ENCODE results near the gene FAT3.

Gene FAT3

DNA sequence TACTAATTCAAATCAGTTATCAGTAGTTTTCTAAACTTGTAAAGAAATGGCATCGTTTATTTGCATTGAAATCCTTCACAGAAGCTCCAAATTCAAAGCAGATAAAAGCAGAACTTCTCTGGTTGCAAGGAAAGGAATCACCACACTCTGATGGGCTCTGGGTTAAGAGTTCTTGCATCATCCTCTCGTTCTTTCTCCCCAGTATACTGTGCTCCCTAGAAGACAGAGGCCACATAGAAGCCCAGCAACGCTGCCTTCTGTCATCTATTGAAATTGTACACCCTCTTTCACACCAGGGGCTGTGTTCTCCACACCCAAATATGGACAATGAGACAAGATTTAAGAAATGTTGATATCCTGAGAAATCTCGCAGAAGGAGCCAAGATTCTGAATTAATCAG, 29.3 kb downstream of the FAT3 start:
- Histone ChIP-seq H2AFZ (ENCODE audit: low read depth) (no peak overlapping the region), H3K36me3 (ENCODE audit: insufficient read depth) (no peaks in the 10 kb centered on the region), H3K79me2 (ENCODE audit: insufficient read depth, low read depth) (no peaks in the 10 kb centered on the region), H3K4me1 (ENCODE audit: low read depth, poor library complexity, severe bottlenecking) (no peaks in the 10 kb centered on the region), H4K20me1 (ENCODE audit: insufficient read depth) (no peaks in the 10 kb centered on the region), H3K4me2 (no peak overlapping the region), H3K27ac (no peak overlapping the region), H3K9ac (no peak overlapping the region), H3K27me3 (ENCODE audit: insufficient read depth, low read depth) (no peaks in the 10 kb centered on the region), H3K4me3 (IDR thresholded peaks at IDR 0.05; ENCODE audit: insufficient read depth, low read depth, low read length) (no peak overlapping the region)
- TF ChIP-seq, protein P1, sequence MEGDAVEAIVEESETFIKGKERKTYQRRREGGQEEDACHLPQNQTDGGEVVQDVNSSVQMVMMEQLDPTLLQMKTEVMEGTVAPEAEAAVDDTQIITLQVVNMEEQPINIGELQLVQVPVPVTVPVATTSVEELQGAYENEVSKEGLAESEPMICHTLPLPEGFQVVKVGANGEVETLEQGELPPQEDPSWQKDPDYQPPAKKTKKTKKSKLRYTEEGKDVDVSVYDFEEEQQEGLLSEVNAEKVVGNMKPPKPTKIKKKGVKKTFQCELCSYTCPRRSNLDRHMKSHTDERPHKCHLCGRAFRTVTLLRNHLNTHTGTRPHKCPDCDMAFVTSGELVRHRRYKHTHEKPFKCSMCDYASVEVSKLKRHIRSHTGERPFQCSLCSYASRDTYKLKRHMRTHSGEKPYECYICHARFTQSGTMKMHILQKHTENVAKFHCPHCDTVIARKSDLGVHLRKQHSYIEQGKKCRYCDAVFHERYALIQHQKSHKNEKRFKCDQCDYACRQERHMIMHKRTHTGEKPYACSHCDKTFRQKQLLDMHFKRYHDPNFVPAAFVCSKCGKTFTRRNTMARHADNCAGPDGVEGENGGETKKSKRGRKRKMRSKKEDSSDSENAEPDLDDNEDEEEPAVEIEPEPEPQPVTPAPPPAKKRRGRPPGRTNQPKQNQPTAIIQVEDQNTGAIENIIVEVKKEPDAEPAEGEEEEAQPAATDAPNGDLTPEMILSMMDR (conservative IDR thresholded peaks at IDR 0.05; ENCODE audit: low read depth, low read length), result no peak

DNA sequence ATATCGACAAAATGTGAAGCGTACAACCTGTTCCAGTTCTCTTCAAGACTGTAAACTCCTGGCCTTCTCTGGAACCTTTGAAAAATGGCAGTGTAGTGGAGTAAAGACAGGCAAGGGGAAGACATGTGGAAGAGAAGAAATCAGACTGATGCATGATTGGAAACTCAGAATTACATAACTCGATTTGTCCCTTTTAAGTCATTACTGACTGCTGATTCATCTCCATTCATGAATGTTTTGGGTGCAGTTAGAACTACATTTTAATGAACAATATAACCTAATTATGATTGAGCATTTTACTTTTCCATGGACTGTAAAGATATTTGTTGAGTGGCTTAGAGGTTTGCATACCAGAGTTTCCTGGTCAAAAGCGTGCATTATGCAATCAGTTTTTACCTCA, 32.9 kb downstream of the FAT3 start:
- Histone ChIP-seq H3K36me3 (ENCODE audit: insufficient read depth) (no peaks in the 10 kb centered on the region), H3K9ac (no peak overlapping the region), H3K27me3 (ENCODE audit: insufficient read depth, low read depth) (no peaks in the 10 kb centered on the region), H3K79me2 (ENCODE audit: insufficient read depth, low read depth) (no peaks in the 10 kb centered on the region), H3K27ac (no peak overlapping the region), H3K4me3 (IDR thresholded peaks at IDR 0.05; ENCODE audit: insufficient read depth, low read depth, low read length) (no peak overlapping the region), H3K4me2 (no peak overlapping the region), H2AFZ (ENCODE audit: low read depth) (no peak overlapping the region), H3K4me1 (ENCODE audit: low read depth, poor library complexity, severe bottlenecking) (no peaks in the 10 kb centered on the region), H4K20me1 (ENCODE audit: insufficient read depth) (no peaks in the 10 kb centered on the region)
- TF ChIP-seq, protein P1 (conservative IDR thresholded peaks at IDR 0.05; ENCODE audit: low read depth, low read length), result no peak

- Histone ChIP-seq H3K4me2 (no peak overlapping the region), H3K4me3 (IDR thresholded peaks at IDR 0.05; ENCODE audit: insufficient read depth, low read depth, low read length) (no peak overlapping the region)
These were observed 35.2 kb downstream of the FAT3 start for GRCh38 chr11:92259861-92260260.

GRCh38 chr11:92264350-92264749, 39.7 kb downstream of the FAT3 start:
- H4K20me1 ChIP-seq (ENCODE audit: insufficient read depth), result no peaks in the 10 kb centered on the region

More at GRCh38 chr11:92259861-92260260, 35.2 kb downstream of the FAT3 start:
- no peaks in the 10 kb centered on the region for H3K4me1 ChIP-seq (ENCODE audit: low read depth, poor library complexity, severe bottlenecking)
- no peaks in the 10 kb centered on the region for H3K27me3 ChIP-seq (ENCODE audit: insufficient read depth, low read depth)
- no peak overlapping the region for H3K27ac ChIP-seq
- H2AFZ ChIP-seq (ENCODE audit: low read depth), result no peak overlapping the region
- TF ChIP-seq, protein P1 (conservative IDR thresholded peaks at IDR 0.05; ENCODE audit: low read depth, low read length), result no peak
- no peak overlapping the region for H3K9ac ChIP-seq
- H4K20me1 ChIP-seq (ENCODE audit: insufficient read depth), result no peaks in the 10 kb centered on the region
- H3K79me2 ChIP-seq (ENCODE audit: insufficient read depth, low read depth), result no peaks in the 10 kb centered on the region
- H3K36me3 ChIP-seq (ENCODE audit: insufficient read depth), result no peaks in the 10 kb centered on the region

More at GRCh38 chr11:92264350-92264749, 39.7 kb downstream of the FAT3 start:
- Histone ChIP-seq H3K4me1 (ENCODE audit: low read depth, poor library complexity, severe bottlenecking) (no peaks in the 10 kb centered on the region), H3K9ac (no peak overlapping the region), H3K27ac (no peak overlapping the region), H2AFZ (ENCODE audit: low read depth) (no peak overlapping the region), H3K4me2 (no peak overlapping the region), H3K79me2 (ENCODE audit: insufficient read depth, low read depth) (no peaks in the 10 kb centered on the region), H3K4me3 (IDR thresholded peaks at IDR 0.05; ENCODE audit: insufficient read depth, low read depth, low read length) (no peak overlapping the region), H3K36me3 (ENCODE audit: insufficient read depth) (no peaks in the 10 kb centered on the region), H3K27me3 (ENCODE audit: insufficient read depth, low read depth) (no peaks in the 10 kb centered on the region)
- TF ChIP-seq, protein P1 (conservative IDR thresholded peaks at IDR 0.05; ENCODE audit: low read depth, low read length), result no peak

All from KMS-11 (cell line).